ENCODE data around the gene EIF4G2.

EIF4G2 gene

GRCh38 chr11:10761085-10761698, 47.5 kb downstream of the EIF4G2 start:
- Histone ChIP-seq H3K4me2 (ENCODE audit: low read length) (no peak overlapping the region), H3K9me2 (replicated peaks; ENCODE audit: control insufficient read depth, low read length) (no peaks in the 10 kb centered on the region), H3K4me3 (ENCODE audit: low read length) (no peak overlapping the region), H3K9me3 (ENCODE audit: control insufficient read depth, insufficient read depth, low read length) (no peaks in the 10 kb centered on the region), H3K4me1 (ENCODE audit: control insufficient read depth, low read length) (peaks cover 7% of the 10 kb centered on the region), H3K27ac (ENCODE audit: low read depth, low read length) (no peak overlapping the region), H3F3A (ENCODE audit: control insufficient read depth, insufficient read depth) (no peaks in the 10 kb centered on the region), H4K20me1 (ENCODE audit: control insufficient read depth, insufficient read depth, low read depth, low read length) (no peaks in the 10 kb centered on the region), H3K36me3 (ENCODE audit: control insufficient read depth, low read length) (peaks cover 81% of the 10 kb centered on the region), H3K79me2 (ENCODE audit: control insufficient read depth, low read length) (no peaks in the 10 kb centered on the region), H3K27me3 (ENCODE audit: control insufficient read depth, low read length) (no peaks in the 10 kb centered on the region)
- no peak for TF ChIP-seq EZH2phosphoT487 (IDR thresholded peaks at IDR 0.05; ENCODE audit: borderline replicate concordance, low read length)
- TF ChIP-seq, protein P1, sequence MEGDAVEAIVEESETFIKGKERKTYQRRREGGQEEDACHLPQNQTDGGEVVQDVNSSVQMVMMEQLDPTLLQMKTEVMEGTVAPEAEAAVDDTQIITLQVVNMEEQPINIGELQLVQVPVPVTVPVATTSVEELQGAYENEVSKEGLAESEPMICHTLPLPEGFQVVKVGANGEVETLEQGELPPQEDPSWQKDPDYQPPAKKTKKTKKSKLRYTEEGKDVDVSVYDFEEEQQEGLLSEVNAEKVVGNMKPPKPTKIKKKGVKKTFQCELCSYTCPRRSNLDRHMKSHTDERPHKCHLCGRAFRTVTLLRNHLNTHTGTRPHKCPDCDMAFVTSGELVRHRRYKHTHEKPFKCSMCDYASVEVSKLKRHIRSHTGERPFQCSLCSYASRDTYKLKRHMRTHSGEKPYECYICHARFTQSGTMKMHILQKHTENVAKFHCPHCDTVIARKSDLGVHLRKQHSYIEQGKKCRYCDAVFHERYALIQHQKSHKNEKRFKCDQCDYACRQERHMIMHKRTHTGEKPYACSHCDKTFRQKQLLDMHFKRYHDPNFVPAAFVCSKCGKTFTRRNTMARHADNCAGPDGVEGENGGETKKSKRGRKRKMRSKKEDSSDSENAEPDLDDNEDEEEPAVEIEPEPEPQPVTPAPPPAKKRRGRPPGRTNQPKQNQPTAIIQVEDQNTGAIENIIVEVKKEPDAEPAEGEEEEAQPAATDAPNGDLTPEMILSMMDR (IDR thresholded peaks at IDR 0.05; ENCODE audit: low read depth, low read length, poor library complexity, severe bottlenecking), result no peak

GRCh38 chr11:10758957-10759356, 49.8 kb downstream of the EIF4G2 start:
- Histone ChIP-seq H3K27me3 (ENCODE audit: control insufficient read depth, low read length) (no peaks in the 10 kb centered on the region), H3K4me3 (ENCODE audit: low read length) (no peak overlapping the region), H3K4me2 (ENCODE audit: low read length) (no peak overlapping the region), H3K36me3 (ENCODE audit: control insufficient read depth, low read length) (peaks cover 89% of the 10 kb centered on the region), H3F3A (ENCODE audit: control insufficient read depth, insufficient read depth) (no peaks in the 10 kb centered on the region), H3K9me3 (ENCODE audit: control insufficient read depth, insufficient read depth, low read length) (no peaks in the 10 kb centered on the region), H3K79me2 (ENCODE audit: control insufficient read depth, low read length) (no peaks in the 10 kb centered on the region), H4K20me1 (ENCODE audit: control insufficient read depth, insufficient read depth, low read depth, low read length) (no peaks in the 10 kb centered on the region), H3K27ac (ENCODE audit: low read depth, low read length) (no peak overlapping the region), H3K4me1 (ENCODE audit: control insufficient read depth, low read length) (peaks cover 7% of the 10 kb centered on the region), H3K9me2 (replicated peaks; ENCODE audit: control insufficient read depth, low read length) (no peaks in the 10 kb centered on the region)
- TF ChIP-seq, protein P1 (IDR thresholded peaks at IDR 0.05; ENCODE audit: low read depth, low read length, poor library complexity, severe bottlenecking), result peak; percentile 66
- no peak for TF ChIP-seq EZH2phosphoT487 (IDR thresholded peaks at IDR 0.05; ENCODE audit: borderline replicate concordance, low read length)

DNA sequence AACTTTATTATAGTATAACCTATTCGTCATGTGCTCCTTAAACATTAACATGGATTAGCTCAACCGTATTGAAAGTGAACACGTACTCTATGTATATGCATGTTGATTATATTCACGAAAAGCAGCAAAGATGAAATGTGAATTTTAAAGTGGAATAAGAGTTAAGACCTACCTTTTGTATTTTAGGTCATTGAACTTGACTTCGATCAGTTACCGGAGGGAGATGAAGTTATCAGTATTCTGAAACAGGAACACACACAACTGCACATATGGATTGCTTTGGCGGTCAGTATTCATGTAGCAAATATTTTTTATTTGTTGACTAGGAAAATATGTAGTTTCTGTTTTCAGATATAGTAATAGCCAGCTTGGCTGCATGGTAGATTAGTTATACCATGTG, 56.2 kb downstream of the EIF4G2 start:
- Histone ChIP-seq H3K9me2 (replicated peaks; ENCODE audit: control insufficient read depth, low read length) (no peaks in the 10 kb centered on the region), H3K79me2 (ENCODE audit: control insufficient read depth, low read length) (peaks cover 27% of the 10 kb centered on the region), H3K4me3 (ENCODE audit: low read length) (peak overlapping the region; percentile 100)

More for the DNA sequence above, 56.2 kb downstream of the EIF4G2 start:
- Histone ChIP-seq H4K20me1 (ENCODE audit: control insufficient read depth, insufficient read depth, low read depth, low read length) (no peaks in the 10 kb centered on the region), H3K4me2 (ENCODE audit: low read length) (peak overlapping the region; percentile 88), H3K4me1 (ENCODE audit: control insufficient read depth, low read length) (peaks cover 14% of the 10 kb centered on the region), H3K36me3 (ENCODE audit: control insufficient read depth, low read length) (peaks cover 46% of the 10 kb centered on the region), H3K27ac (ENCODE audit: low read depth, low read length) (no peak overlapping the region), H3K9me3 (ENCODE audit: control insufficient read depth, insufficient read depth, low read length) (no peaks in the 10 kb centered on the region), H3K27me3 (ENCODE audit: control insufficient read depth, low read length) (no peaks in the 10 kb centered on the region), H3F3A (ENCODE audit: control insufficient read depth, insufficient read depth) (peaks cover 14% of the 10 kb centered on the region)
- TF ChIP-seq, protein P1 (IDR thresholded peaks at IDR 0.05; ENCODE audit: low read depth, low read length, poor library complexity, severe bottlenecking), result no peak
- TF ChIP-seq EZH2phosphoT487 (IDR thresholded peaks at IDR 0.05; ENCODE audit: borderline replicate concordance, low read length), result no peak
